GM19468 (cell line): ENCODE data around the gene CTBP1.
A peak's percentile ranks its signal among the peaks of the same experiment; 100 is the strongest.
"Not testable (repeated sequence)": the region's sequence is repeated elsewhere in the genome, so short reads cannot be mapped to it uniquely, and the experiment has no call there.

Source experiments
- ATAC-seq: cut with Tn5 transposase; IDR thresholded peaks from one replicate; pipeline ENCODE4 v1.9.1; 2021; ENCODE audit warnings: mild to moderate bottlenecking, moderate library complexity, moderate number of reproducible peaks; ENCODE audit not compliant: unreplicated experiment; ENCODE audit errors: extremely low read depth

CTBP1 gene

GRCh38 chr4:1248245-1249147, at the start of gene CTBP1:
TSS of gene CTBP1 (minus strand) at chr4:1249130. CDS start at chr4:1241331, 7,799 bp downstream.
- ATAC-seq = peak; percentile 40

- ATAC-seq = no peak
Observed at GRCh38 chr4:1298461-1298860, 49.5 kb upstream of the CTBP1 start.

DNA sequence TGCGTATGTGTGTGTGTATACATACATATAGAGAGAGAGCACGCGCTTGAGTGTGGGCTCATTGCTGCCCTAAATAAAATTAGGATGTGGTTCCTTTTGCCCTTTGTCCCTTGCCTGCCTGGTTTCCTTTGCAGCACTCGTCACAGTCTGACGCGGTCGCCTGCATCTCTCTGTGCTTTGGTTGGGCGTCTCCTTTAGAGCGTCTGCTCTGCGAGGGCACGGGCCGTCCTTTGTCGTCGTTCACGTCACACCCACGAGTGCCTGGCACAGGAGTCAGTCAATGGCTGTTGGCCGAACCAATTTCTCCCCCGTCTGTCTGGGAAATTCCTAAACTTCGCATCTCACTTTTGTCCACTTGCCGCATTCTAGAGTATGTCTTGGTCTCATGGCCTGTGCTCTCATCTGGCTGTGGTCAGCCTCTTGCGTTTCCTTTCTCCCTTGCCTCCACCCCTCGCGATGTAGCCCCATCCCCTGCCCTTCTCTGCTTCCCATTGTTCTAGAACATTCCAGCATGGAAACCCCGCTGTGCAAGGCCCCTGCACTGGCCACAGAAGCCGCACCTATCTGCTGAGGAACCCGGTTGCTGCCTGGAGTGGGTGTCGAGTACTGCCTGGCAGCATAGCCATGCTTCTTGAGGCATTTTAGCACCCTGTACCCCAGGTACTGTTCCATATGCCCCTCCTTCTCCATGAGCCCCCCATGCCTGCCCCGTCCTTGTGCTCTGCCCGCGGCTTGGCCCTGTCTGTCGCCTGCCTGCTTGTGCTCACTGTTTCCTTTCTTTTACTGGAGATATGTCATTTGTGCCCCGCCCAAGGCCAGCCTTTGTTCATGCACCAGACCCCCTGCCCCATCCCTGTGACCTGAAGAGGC, 48.8 kb upstream of the CTBP1 start:
- ATAC-seq = no peak

DNA sequence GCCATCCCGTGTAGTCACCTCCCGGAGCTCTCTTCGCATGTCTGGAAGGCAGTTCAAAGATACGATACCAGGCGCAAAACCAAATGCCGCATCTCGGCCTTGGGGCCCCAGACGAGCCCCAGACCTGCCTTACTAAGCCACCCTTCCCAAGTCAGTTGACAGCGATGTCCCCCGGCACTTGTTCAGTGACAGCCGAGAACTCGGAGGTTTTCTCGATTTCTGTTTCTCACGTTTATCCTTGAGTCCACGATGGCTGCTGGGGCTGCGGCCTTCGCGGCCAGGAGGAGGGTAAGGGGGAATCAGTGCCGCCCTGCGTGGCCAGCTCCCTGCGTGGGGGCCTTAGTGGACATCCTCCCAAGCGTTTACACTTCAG, 48.1 kb upstream of the CTBP1 start:
- no peak for ATAC-seq

DNA sequence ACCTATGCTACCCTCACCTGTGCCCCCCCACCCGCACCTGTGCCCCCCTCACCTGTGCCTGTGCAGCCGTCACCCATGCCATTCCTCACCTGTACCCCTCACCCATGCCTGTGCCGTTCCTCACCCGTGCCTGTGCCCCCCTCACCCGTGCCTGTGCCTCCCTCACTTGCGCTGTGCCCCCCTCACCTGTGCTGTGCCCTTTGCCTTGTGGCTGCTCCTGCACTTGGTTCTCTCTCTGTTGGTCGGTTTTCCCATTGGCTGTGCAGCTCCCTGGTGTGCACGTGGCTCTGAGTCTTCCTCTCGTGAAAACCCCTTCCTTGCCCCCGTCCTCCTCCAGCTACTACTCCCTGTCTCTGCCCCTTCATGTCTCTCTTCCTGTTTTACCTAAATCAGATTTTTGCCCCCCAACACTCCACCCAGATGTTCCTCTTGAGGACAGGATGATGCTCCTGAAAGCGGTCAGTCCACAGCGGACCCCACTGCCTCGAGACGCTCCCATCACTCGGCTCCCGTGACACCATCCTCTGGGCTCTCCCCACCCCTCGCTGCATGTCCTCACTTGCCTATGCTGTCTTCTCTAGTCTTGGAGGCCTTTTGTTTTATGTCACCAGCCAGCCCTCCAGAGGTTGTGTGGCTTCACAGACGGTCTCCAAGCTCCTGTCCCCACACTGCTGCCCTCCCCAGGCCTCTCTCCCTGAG, 47.5 kb upstream of the CTBP1 start:
- ATAC-seq = no peak

GRCh38 chr4:1295405-1296055, 46.6 kb upstream of the CTBP1 start:
- no peak for ATAC-seq

GRCh38 chr4:1294891-1295290, 46.0 kb upstream of the CTBP1 start:
- ATAC-seq = no peak

GRCh38 chr4:1294424-1294823, 45.5 kb upstream of the CTBP1 start:
- ATAC-seq = no peak

DNA sequence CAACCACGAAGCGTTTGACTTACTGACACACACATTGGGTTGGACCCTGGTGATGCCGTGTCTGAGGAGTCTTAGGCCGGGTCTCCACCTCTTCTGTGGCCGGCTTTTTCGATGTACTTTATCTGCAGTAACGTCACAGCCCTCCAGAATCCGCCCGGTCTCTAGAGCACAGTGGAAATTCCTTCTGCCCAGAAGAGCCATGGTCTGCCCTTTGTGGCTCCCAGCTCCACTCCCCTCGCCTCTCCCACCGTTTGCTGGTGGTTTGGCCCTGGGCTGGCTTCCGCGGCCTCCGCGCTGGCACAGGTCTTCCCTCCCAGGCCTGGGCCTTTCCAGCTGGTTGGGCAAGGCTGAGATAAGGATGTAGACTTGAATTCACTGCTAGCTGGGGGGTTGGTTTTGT, 45.1 kb upstream of the CTBP1 start:
- no peak for ATAC-seq

GRCh38 chr4:1293531-1293941, 44.6 kb upstream of the CTBP1 start:
- no peak for ATAC-seq

DNA sequence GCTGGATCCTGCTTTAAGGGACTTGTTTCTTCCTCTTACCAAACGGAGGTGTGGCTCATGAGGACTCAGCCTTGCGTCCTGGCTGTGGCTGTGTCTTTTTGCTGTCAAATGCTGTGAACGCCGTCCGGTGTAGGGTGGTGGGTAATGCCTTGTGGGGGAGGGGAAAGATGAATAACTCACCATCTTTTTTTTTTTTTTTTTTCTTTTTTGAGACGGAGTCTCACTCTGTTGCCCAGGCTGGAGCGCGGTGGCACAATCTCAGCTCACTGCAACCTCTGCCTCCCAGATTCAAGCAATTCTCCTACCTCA, 43.7 kb upstream of the CTBP1 start:
- ATAC-seq = not testable (repeated sequence)

DNA sequence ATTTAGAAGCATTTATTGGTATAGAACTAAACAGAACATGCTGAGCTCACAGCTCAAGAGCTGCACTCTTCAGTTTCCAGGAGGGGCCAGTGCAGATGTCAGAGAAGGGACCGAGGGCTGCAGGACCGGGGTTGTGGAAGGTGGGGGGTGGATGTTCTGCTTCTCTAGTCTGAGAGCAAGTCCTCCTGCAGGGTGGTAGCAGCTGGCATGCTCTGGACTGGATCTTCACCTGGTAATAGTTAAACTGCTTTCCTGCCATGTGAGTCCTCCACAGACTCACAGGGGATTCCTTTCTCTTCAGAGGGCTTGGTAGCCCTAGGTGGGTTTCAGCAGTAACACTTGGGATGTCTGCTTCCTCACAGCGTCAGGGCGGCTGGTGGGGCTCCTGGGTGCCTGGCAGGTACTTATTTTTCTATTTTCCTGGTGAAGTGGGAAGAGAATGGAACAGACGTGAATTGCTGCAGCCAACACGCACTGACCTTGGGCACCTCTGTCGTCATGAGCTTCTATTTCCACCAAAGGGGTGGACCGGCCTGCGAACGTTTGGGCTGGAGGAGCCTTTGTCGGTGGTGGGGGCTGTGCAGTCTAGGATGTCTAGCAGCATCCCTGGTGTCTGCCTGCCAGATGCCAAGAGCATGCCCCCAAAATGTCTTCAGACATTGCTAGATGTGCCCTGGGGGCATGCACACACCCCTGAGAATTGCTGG, 43.2 kb upstream of the CTBP1 start:
- no peak for ATAC-seq

GRCh38 chr4:1291091-1291490, 42.2 kb upstream of the CTBP1 start:
- no peak for ATAC-seq

DNA sequence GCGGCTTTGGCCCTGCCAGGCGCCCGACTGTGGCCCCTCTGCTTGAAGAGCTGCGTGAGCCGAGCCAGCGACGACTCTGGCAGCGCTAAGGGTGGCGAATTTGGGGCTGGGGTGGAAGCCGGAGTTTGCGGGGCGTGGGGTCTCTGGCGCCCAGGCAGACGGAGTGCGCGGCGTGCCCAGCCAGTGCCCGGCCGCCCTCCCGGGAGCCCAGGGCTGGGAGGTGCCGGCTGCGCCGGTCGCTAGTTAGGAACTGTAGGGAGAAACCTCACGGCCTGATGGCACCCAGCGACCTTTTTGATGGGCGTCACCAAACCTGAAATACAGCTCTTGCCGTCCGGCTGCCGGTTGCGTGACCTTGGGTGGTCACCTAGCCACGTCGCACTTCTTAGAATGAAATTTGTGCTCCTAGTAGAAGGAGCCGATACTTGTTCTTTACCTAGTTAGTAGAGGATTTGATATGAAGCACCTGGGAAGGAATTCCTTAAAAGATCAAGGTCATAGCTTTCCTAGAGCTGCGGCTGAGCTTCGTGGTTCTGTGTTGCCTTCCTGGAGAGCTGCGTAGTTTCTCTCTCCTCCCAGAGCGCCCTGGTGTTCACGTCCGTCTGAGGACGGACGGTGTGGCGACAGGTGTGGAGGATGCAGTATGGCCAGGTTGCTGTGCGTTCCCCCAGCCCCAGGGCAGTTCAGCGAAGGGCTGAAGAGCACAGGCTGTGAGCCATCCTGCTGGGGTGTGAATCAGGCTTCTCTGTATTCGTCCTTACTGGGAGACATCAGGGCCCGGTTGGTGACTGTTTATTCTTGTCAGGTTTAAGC, 41.4 kb upstream of the CTBP1 start:
- ATAC-seq = no peak

DNA sequence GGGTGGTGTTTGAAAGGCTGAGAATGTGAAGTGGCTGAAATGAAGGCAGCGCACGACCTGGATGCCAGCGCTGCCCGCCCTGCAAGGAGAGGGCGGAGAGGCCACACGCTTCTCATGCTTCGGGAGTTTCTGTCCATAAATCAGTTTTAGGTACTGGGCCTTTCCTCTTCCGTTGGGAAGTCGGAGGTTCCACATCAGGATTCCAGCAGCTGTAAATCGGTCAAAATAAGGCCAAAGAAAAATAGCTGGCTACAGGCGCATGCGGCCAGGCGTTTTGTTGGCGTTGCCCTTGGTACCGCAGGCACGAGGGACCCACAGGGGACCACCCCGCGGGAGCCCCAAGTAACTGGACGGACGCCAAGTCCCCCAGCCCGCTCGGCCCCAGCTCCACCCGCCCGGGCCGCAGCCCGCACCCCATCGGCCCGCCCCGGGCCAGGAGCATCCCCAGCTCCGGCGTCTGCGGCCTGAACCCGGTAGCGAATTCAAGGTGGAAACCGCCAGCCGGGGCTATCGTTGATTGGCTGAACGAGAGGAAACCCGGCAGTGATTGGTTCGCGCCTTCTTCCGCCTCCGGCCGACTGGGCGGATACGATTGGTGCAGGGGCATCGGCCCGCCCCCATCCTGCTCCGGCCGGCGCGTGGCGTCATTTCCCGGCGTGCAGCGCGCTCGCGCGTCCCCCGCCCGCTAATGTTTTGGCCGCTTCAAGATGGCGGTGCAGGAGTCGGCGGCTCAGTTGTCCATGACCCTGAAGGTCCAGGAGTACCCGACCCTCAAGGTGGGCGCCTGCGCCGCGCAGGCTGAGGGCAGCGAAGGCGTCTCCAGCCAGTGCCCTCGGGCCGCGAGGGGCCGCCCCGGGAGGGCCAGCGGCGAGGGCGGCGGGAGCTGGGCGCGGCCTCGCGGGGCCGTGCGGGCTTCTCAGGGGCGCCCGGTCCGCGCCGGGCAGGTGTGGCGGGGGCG, 40.6 kb upstream of the CTBP1 start, which contains the start of gene MAEA:
TSS of gene MAEA (plus strand) at position 685 of the 958 bp plus-strand sequence. CDS start at position 708, 23 bp downstream.
- peak; percentile 81 for ATAC-seq

DNA sequence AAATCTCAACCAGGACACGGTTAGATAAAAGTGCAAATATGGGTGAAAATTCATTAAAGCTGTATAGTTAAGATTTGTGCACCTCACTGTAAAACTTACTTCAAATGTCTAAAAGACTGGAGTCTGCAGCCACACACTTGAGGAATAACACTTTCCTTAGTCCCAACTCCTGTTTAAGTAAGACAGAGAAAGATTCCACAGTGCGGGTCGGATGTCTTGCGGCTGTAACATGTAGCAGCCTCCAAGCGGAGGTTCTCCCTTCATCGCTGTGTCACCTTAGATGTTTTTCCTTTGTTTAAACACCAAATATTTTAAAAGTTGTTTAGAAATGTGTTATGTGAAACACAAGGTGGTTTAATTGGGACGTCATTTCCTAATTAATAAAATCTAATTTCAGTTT, 39.9 kb upstream of the CTBP1 start:
- no peak for ATAC-seq

- ATAC-seq = no peak
Observed at GRCh38 chr4:1285790-1286553, 37.0 kb upstream of the CTBP1 start.
